SK-N-SH (cell line): ENCODE measurements around the gene BCL7C. TPM values are rescaled to one million over a fixed set of nuclear protein-coding genes. Genes with fewer than 3 reads are reported as not detected.

Experiments
- CTCF ChIA-PET: fragments of 300-600, 350-600 bp; formaldehyde crosslinking; extraction: SDS; loops from one replicate; lab custom pipeline; 2021; lab: Yijun Ruan, JAX
- POLR2A ChIA-PET: fragments of 350-600 bp; sonication (Branson Sonifier 250); formaldehyde crosslinking; extraction: SDS; loops from one replicate; lab custom pipeline; 2020; ENCODE audit warnings: antibody characterized with exemption, inconsistent platforms; lab: Yijun Ruan, JAX
- DNase-seq: peaks from one replicate; pipeline ENCODE4 v3.0.0; 2012
- H2AFZ ChIP-seq: fragments of 200-600 bp; sonication (generic); 2 replicates; pipeline ENCODE4 v1.8.1; 2016; ENCODE audit warnings: antibody characterized with exemption, mild to moderate bottlenecking, low read depth
- H3F3A ChIP-seq: fragments of 200-600 bp; sonication (generic); replicated peaks from 2 replicates; pipeline ENCODE3; 2016; ENCODE audit warnings: antibody characterized with exemption, mild to moderate bottlenecking; ENCODE audit not compliant: insufficient read depth
- H3K27ac ChIP-seq, 2 experiments: fragments of 200-500 bp in 1 of 2; fragments of 200-600 bp in 1 of 2; sonication (Bioruptor generic) in 1 of 2; sonication (generic), shearing (Covaris generic) in 1 of 2; 2 replicates each; pipeline versions ENCODE4 v1.5.1 to v1.6.1; 2014 to 2016; ENCODE audit warnings: low read depth in 2 of 2, inconsistent platforms in 1 of 2, low read length in 1 of 2, mild to moderate bottlenecking in 1 of 2, mixed read lengths in 1 of 2
- H3K27me3 ChIP-seq: fragments of 200-600 bp; sonication (generic), shearing (Covaris generic); 2 replicates; pipeline ENCODE4 v1.6.1; 2016; ENCODE audit warnings: mixed run types; ENCODE audit not compliant: insufficient read depth
- H3K36me3 ChIP-seq, 2 experiments: fragments of 200-500 bp in 1 of 2; fragments of 200-600 bp in 1 of 2; sonication (Bioruptor generic) in 1 of 2; sonication (generic) in 1 of 2; replicated peaks in 1 of 2; 2 replicates each; pipeline versions ENCODE3 to v1.5.1; 2014 to 2016; ENCODE audit warnings: low read length in 1 of 2, mild to moderate bottlenecking in 1 of 2; ENCODE audit not compliant: insufficient read depth in 2 of 2, control insufficient read depth in 1 of 2
- H3K4me1 ChIP-seq, 2 experiments: fragments of 200-500 bp in 1 of 2; fragments of 200-600 bp in 1 of 2; sonication (Bioruptor generic) in 1 of 2; sonication (generic), shearing (Covaris generic) in 1 of 2; 2 replicates each; pipeline versions ENCODE4 v1.5.1 to v1.6.1; 2014 to 2016; ENCODE audit warnings: low read depth in 1 of 2, low read length in 1 of 2, mixed run types in 1 of 2; ENCODE audit not compliant: insufficient read depth in 2 of 2, control insufficient read depth in 1 of 2
- H3K4me2 ChIP-seq: fragments of 200-600 bp; sonication (generic), shearing (Covaris generic); 2 replicates; pipeline ENCODE4 v1.6.1; 2017; ENCODE audit warnings: mixed run types
- H3K4me3 ChIP-seq, 2 experiments: fragments of 200-500 bp in 1 of 2; fragments of 200-600 bp in 1 of 2; sonication (Bioruptor generic) in 1 of 2; sonication (generic), shearing (Covaris generic) in 1 of 2; 2 replicates each; pipeline versions ENCODE4 v1.5.1 to v1.8.1; 2014 to 2016; ENCODE audit warnings: low read depth in 2 of 2, inconsistent platforms in 1 of 2, low read length in 1 of 2, mild to moderate bottlenecking in 1 of 2, mixed read lengths in 1 of 2, moderate library complexity in 1 of 2
- H3K79me2 ChIP-seq: fragments of 200-600 bp; sonication (generic); 2 replicates; pipeline ENCODE4 v1.8.1; 2017; ENCODE audit warnings: mild to moderate bottlenecking; ENCODE audit not compliant: insufficient read depth
- H3K9ac ChIP-seq: fragments of 200-600 bp; sonication (generic); 2 replicates; pipeline ENCODE4 v1.6.1; 2017; ENCODE audit warnings: mixed run types
- H3K9me2 ChIP-seq: fragments of 200-600 bp; sonication (generic); 2 replicates; pipeline ENCODE4 v1.6.1; 2017; ENCODE audit warnings: mixed run types
- H3K9me3 ChIP-seq: fragments of 200-600 bp; sonication (generic); 2 replicates; pipeline ENCODE4 v1.6.1; 2017; ENCODE audit warnings: mixed run types, mild to moderate bottlenecking, moderate library complexity
- H4K20me1 ChIP-seq: fragments of 200-600 bp; sonication (generic); 2 replicates; pipeline ENCODE4 v1.6.1; 2017; ENCODE audit warnings: mild to moderate bottlenecking, mixed run types; ENCODE audit not compliant: insufficient read depth
- CHD2 ChIP-seq: fragments of 150-350 bp; IDR thresholded peaks from 2 replicates; pipeline ENCODE4 v1.6.1; 2018; ENCODE audit warnings: low read length; ENCODE audit not compliant: partially characterized antibody
- ELF1 ChIP-seq: IDR thresholded peaks from 2 replicates; pipeline ENCODE4 v1.4.0; 2012
- GABPA ChIP-seq: IDR thresholded peaks from 2 replicates; pipeline ENCODE4 v1.4.0; 2012; ENCODE audit warnings: low read depth, mild to moderate bottlenecking
- JUND ChIP-seq: IDR thresholded peaks from 2 replicates; pipeline ENCODE4 v1.4.0; 2012
- NFIC ChIP-seq: IDR thresholded peaks from 2 replicates; pipeline ENCODE4 v1.4.0; 2012; ENCODE audit warnings: borderline replicate concordance
- RCOR1 ChIP-seq: fragments of 150-350 bp; IDR thresholded peaks from 2 replicates; pipeline ENCODE4 v1.6.1; 2017; ENCODE audit warnings: antibody characterized with exemption, low read length
- RFX5 ChIP-seq: IDR thresholded peaks from 2 replicates; pipeline ENCODE4 v1.6.1; 2012; ENCODE audit warnings: mild to moderate bottlenecking, improper control_type of control experiment, low read length
- SIN3A ChIP-seq: IDR thresholded peaks from 2 replicates; pipeline ENCODE4 v1.6.1; 2012; ENCODE audit warnings: low read depth, mild to moderate bottlenecking, low read length, moderate library complexity, borderline replicate concordance
- TCF12 ChIP-seq: IDR thresholded peaks from 2 replicates; pipeline ENCODE4 v1.4.0; 2012
- YY1 ChIP-seq: IDR thresholded peaks from 2 replicates; pipeline ENCODE4 v1.4.0; 2012; ENCODE audit warnings: low read depth, mild to moderate bottlenecking
- WGBS: methylation state at CpG from one replicate; pipeline ENCODE4 v1.1.6; 2017; ENCODE audit warnings: low lambda C conversion rate; 5-methylcytosine and 5-hydroxymethylcytosine counted together
- polyA plus RNA-seq, 3 experiments: library from polyadenylated mRNA; depleted of rRNA; stranded (reverse); fragments of >200 nt; gene quantifications; 2 replicates each; pipeline ENCODE4 v1.2.3, GENCODE V29; 2012
- TF ChIP-seq, protein P1 (sequence below): fragments of 150-350 bp; IDR thresholded peaks from 2 replicates; pipeline ENCODE4 v1.6.1; 2016; ENCODE audit warnings: mild to moderate bottlenecking, low read depth, low read length
- TF ChIP-seq, protein P2 (sequence below): IDR thresholded peaks from 2 replicates; pipeline ENCODE4 v1.4.0; 2012; ENCODE audit warnings: low read depth, borderline replicate concordance
- TF ChIP-seq, protein P3 (sequence below): IDR thresholded peaks from 2 replicates; pipeline ENCODE4 v1.4.0; 2012; ENCODE audit warnings: low read depth
- TF ChIP-seq, protein P4 (sequence below): IDR thresholded peaks from 2 replicates; pipeline ENCODE4 v1.6.1; 2012; ENCODE audit warnings: mild to moderate bottlenecking, low read depth, low read length, moderate library complexity
- TF ChIP-seq, protein P5 (sequence below): IDR thresholded peaks from 2 replicates; pipeline ENCODE4; 2012

BCL7C gene
- polyA plus RNA-seq, 1 of the 3 experiments (the other 2 are of a cell fraction) = 56.3 TPM

DNA sequence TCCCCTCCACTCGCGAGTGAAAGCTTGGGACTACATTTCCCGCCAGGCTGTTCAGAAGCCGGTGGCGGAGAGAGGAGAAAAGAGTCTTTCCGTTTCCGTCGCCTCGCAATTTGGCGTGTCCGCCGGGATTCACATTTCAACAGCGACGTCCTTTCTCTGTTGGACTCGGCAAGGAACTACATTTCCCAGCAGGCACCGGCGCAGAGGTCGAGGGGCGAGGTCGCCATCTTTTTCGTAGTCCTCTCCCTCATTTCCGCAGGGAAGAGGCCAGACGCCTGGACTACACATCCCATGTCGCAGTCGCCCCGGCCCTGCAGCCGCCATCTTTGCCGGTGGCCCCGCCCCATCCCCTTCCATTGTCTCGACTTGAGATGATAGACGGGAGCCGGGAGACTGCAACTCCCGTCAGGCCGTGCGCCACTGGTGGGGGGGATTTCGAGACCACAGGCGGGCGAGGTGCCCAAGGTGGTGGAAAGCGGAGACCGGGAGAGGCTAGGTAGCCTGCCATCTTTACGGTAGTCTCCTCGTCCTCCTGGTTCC is 28.6 kb upstream of the BCL7C start:
- peaks cover 3 to 18% of the 10 kb centered on the region in 2 experiments for H3K36me3 ChIP-seq
- no peaks in the 10 kb centered on the region for H3K9me3 ChIP-seq
- CTCF ChIA-PET = interaction anchor here (0.7 to 7.4 kb wide), 5 partner anchors 20 to 109 kb away, joined by 4 to 48 read pairs (median 6); no protein-coding TSS in a partner anchor
- H3K9ac ChIP-seq = peak overlapping the region; percentile 91
- no peaks in the 10 kb centered on the region for H3K27me3 ChIP-seq
- H4K20me1 ChIP-seq = no peaks in the 10 kb centered on the region
- H2AFZ ChIP-seq = peak overlapping the region; percentile 83; the same call in 1 of the 2 replicates
- under 1% methylated on average over 30 of the region's 42 CpGs for WGBS
- H3K9me2 ChIP-seq = no peaks in the 10 kb centered on the region
- H3K4me1 ChIP-seq = peaks cover 0 to 21% of the 10 kb centered on the region in 2 experiments; a peak in 1 of 4 replicates
- H3K4me2 ChIP-seq = peak overlapping the region; percentile 88
- peak overlapping the region; percentile 90 to 97 for H3K27ac ChIP-seq
- peaks cover 14% of the 10 kb centered on the region for H3K79me2 ChIP-seq
- DNase-seq = peak; percentile 84
- peaks cover 12% of the 10 kb centered on the region for H3F3A ChIP-seq
- peak overlapping the region; percentile 80 to 88 for H3K4me3 ChIP-seq
- POLR2A ChIA-PET = interaction anchor here (0.6 to 1.0 kb wide), 3 partner anchors 21 to 147 kb away, joined by 3 to 6 read pairs (median 4); no protein-coding TSS in a partner anchor
- peak; percentile 42; the same call in 1 of the 2 replicates for TF ChIP-seq TCF12
- TF ChIP-seq RFX5 = no peak
- TF ChIP-seq YY1 = peak; percentile 98
- TF ChIP-seq RCOR1 = 0 out of 2 replicates have a peak, but pooled peaks have one; percentile 13
- no peak for TF ChIP-seq NFIC
- TF ChIP-seq SIN3A = peak; percentile 74; the same call in 1 of the 2 replicates
- peak; percentile 98 for TF ChIP-seq CHD2
- TF ChIP-seq, protein P1, sequence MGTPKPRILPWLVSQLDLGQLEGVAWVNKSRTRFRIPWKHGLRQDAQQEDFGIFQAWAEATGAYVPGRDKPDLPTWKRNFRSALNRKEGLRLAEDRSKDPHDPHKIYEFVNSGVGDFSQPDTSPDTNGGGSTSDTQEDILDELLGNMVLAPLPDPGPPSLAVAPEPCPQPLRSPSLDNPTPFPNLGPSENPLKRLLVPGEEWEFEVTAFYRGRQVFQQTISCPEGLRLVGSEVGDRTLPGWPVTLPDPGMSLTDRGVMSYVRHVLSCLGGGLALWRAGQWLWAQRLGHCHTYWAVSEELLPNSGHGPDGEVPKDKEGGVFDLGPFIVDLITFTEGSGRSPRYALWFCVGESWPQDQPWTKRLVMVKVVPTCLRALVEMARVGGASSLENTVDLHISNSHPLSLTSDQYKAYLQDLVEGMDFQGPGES = no peak
- TF ChIP-seq, protein P2, sequence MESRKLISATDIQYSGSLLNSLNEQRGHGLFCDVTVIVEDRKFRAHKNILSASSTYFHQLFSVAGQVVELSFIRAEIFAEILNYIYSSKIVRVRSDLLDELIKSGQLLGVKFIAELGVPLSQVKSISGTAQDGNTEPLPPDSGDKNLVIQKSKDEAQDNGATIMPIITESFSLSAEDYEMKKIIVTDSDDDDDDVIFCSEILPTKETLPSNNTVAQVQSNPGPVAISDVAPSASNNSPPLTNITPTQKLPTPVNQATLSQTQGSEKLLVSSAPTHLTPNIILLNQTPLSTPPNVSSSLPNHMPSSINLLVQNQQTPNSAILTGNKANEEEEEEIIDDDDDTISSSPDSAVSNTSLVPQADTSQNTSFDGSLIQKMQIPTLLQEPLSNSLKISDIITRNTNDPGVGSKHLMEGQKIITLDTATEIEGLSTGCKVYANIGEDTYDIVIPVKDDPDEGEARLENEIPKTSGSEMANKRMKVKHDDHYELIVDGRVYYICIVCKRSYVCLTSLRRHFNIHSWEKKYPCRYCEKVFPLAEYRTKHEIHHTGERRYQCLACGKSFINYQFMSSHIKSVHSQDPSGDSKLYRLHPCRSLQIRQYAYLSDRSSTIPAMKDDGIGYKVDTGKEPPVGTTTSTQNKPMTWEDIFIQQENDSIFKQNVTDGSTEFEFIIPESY = peak; percentile 93
- TF ChIP-seq, protein P3, sequence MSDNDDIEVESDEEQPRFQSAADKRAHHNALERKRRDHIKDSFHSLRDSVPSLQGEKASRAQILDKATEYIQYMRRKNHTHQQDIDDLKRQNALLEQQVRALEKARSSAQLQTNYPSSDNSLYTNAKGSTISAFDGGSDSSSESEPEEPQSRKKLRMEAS = peak; percentile 55; the same call in 1 of the 2 replicates
- TF ChIP-seq, protein P4, sequence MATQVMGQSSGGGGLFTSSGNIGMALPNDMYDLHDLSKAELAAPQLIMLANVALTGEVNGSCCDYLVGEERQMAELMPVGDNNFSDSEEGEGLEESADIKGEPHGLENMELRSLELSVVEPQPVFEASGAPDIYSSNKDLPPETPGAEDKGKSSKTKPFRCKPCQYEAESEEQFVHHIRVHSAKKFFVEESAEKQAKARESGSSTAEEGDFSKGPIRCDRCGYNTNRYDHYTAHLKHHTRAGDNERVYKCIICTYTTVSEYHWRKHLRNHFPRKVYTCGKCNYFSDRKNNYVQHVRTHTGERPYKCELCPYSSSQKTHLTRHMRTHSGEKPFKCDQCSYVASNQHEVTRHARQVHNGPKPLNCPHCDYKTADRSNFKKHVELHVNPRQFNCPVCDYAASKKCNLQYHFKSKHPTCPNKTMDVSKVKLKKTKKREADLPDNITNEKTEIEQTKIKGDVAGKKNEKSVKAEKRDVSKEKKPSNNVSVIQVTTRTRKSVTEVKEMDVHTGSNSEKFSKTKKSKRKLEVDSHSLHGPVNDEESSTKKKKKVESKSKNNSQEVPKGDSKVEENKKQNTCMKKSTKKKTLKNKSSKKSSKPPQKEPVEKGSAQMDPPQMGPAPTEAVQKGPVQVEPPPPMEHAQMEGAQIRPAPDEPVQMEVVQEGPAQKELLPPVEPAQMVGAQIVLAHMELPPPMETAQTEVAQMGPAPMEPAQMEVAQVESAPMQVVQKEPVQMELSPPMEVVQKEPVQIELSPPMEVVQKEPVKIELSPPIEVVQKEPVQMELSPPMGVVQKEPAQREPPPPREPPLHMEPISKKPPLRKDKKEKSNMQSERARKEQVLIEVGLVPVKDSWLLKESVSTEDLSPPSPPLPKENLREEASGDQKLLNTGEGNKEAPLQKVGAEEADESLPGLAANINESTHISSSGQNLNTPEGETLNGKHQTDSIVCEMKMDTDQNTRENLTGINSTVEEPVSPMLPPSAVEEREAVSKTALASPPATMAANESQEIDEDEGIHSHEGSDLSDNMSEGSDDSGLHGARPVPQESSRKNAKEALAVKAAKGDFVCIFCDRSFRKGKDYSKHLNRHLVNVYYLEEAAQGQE = no peak; the same call in 1 of the 2 replicates
- TF ChIP-seq GABPA = peak; percentile 95
- TF ChIP-seq, protein P5, sequence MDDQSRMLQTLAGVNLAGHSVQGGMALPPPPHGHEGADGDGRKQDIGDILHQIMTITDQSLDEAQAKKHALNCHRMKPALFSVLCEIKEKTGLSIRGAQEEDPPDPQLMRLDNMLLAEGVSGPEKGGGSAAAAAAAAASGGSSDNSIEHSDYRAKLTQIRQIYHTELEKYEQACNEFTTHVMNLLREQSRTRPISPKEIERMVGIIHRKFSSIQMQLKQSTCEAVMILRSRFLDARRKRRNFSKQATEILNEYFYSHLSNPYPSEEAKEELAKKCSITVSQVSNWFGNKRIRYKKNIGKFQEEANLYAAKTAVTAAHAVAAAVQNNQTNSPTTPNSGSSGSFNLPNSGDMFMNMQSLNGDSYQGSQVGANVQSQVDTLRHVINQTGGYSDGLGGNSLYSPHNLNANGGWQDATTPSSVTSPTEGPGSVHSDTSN = peak; percentile 75
- no peak for TF ChIP-seq JUND
- peak; percentile 86 for TF ChIP-seq ELF1
- TF ChIP-seq, all 33 proteins: peak for 10
